OCI-LY3 (cell line): Measurements from ENCODE around the gene PLB1.

Source experiments
- H2AFZ ChIP-seq: fragments of 200-600, 300-600 bp; shearing (Covaris generic); 2 replicates; pipeline ENCODE4 v1.6.0; 2014; ENCODE audit warnings: antibody characterized with exemption, low read depth, low read length
- H3K27ac ChIP-seq: fragments of 200-600, 300-600 bp; sonication (generic); 2 replicates; pipeline ENCODE4 v1.5.1; 2014; ENCODE audit warnings: mild to moderate bottlenecking, low read length, moderate library complexity, mixed read lengths
- H3K27me3 ChIP-seq: fragments of 200-600, 300-600 bp; sonication (generic); 2 replicates; pipeline ENCODE4 v1.6.1; 2014; ENCODE audit warnings: low read depth, low read length, mixed read lengths
- H3K36me3 ChIP-seq: fragments of 200-600, 300-600 bp; sonication (generic); replicated peaks from 2 replicates; pipeline ENCODE3; 2014; ENCODE audit warnings: low read depth, low read length, mixed read lengths
- H3K4me1 ChIP-seq: fragments of 300-600, 200-600 bp; sonication (generic); 2 replicates; pipeline ENCODE4 v1.6.1; 2014; ENCODE audit warnings: low read length, mixed read lengths
- H3K4me2 ChIP-seq: fragments of 200-600, 300-600 bp; sonication (generic); 2 replicates; pipeline ENCODE4 v1.6.1; 2014; ENCODE audit warnings: low read length, mixed read lengths
- H3K4me3 ChIP-seq: fragments of 300-600, 200-600 bp; sonication (generic); 2 replicates; pipeline ENCODE4 v1.5.1; 2014; ENCODE audit warnings: antibody characterized with exemption, mild to moderate bottlenecking, low read length, moderate library complexity
- H3K79me2 ChIP-seq: fragments of 300-600, 200-600 bp; shearing (Covaris generic); 2 replicates; pipeline ENCODE4 v1.6.1; 2014; ENCODE audit warnings: mild to moderate bottlenecking, low read length, mixed read lengths
- H3K9ac ChIP-seq: fragments of 300-600, 200-600 bp; shearing (Covaris generic); 2 replicates; pipeline ENCODE4 v1.6.0; 2014; ENCODE audit warnings: mild to moderate bottlenecking, low read length, moderate library complexity
- H3K9me3 ChIP-seq: fragments of 200-600, 300-600 bp; shearing (Covaris generic); 2 replicates; pipeline ENCODE4 v1.6.1; 2014; ENCODE audit warnings: low read length, mixed read lengths; ENCODE audit not compliant: insufficient read depth
- H4K20me1 ChIP-seq: fragments of 200-600, 300-600 bp; sonication (generic); 2 replicates; pipeline ENCODE4 v1.6.1; 2016; ENCODE audit warnings: low read length, mixed read lengths; ENCODE audit not compliant: insufficient read depth
- EZH2phosphoT487 ChIP-seq: fragments of 200-600 bp; shearing (Covaris generic); IDR thresholded peaks from 2 replicates; pipeline ENCODE4 v1.6.1; 2018; ENCODE audit warnings: antibody characterized with exemption, mixed run types, low read depth
- TF ChIP-seq, protein P1 (sequence below): fragments of 200-600, 300-600 bp; sonication (generic); IDR thresholded peaks from 2 replicates; pipeline ENCODE4 v1.5.1; 2014; ENCODE audit warnings: antibody characterized with exemption, low read length, low read depth

PLB1 gene

DNA sequence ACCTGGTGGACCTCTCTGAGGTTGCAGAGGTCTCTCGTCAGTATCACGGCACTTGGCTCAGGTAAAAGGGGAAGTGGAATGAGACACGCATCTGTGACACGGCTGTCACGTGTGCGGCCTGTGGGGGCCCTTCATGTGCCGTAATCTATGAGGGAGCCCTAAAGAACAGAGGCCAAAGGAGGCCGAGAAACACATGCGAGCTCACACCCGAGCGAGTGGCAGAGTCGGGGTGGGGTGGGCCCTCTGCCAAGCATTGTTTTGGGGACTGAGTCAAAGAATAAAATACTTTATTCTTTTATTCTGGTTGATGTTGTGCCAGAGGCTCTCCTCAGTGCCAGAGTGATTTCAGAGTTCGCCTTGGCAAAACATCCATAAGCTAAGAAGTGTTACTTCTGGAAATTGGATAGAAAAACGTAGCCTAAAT lies 43.3 kb downstream of the PLB1 start:
- peak overlapping the region; percentile 76 for H2AFZ ChIP-seq
- H3K4me2 ChIP-seq, result peak overlapping the region; percentile 16
- H3K36me3 ChIP-seq, result no peaks in the 10 kb centered on the region
- no peak overlapping the region for H3K27ac ChIP-seq
- H4K20me1 ChIP-seq, result no peaks in the 10 kb centered on the region
- no peaks in the 10 kb centered on the region for H3K9me3 ChIP-seq
- TF ChIP-seq EZH2phosphoT487, result no peak
- TF ChIP-seq, protein P1, sequence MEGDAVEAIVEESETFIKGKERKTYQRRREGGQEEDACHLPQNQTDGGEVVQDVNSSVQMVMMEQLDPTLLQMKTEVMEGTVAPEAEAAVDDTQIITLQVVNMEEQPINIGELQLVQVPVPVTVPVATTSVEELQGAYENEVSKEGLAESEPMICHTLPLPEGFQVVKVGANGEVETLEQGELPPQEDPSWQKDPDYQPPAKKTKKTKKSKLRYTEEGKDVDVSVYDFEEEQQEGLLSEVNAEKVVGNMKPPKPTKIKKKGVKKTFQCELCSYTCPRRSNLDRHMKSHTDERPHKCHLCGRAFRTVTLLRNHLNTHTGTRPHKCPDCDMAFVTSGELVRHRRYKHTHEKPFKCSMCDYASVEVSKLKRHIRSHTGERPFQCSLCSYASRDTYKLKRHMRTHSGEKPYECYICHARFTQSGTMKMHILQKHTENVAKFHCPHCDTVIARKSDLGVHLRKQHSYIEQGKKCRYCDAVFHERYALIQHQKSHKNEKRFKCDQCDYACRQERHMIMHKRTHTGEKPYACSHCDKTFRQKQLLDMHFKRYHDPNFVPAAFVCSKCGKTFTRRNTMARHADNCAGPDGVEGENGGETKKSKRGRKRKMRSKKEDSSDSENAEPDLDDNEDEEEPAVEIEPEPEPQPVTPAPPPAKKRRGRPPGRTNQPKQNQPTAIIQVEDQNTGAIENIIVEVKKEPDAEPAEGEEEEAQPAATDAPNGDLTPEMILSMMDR, result no peak
- H3K27me3 ChIP-seq, result 0 out of 2 replicates have a peak, but pooled peaks cover under 1% of the 10 kb centered on the region
- peaks cover 7% of the 10 kb centered on the region for H3K4me1 ChIP-seq
- no peaks in the 10 kb centered on the region for H3K79me2 ChIP-seq
- H3K4me3 ChIP-seq, result peak overlapping the region; percentile 1; the same call in 1 of the 2 replicates
- H3K9ac ChIP-seq, result no peak overlapping the region

DNA sequence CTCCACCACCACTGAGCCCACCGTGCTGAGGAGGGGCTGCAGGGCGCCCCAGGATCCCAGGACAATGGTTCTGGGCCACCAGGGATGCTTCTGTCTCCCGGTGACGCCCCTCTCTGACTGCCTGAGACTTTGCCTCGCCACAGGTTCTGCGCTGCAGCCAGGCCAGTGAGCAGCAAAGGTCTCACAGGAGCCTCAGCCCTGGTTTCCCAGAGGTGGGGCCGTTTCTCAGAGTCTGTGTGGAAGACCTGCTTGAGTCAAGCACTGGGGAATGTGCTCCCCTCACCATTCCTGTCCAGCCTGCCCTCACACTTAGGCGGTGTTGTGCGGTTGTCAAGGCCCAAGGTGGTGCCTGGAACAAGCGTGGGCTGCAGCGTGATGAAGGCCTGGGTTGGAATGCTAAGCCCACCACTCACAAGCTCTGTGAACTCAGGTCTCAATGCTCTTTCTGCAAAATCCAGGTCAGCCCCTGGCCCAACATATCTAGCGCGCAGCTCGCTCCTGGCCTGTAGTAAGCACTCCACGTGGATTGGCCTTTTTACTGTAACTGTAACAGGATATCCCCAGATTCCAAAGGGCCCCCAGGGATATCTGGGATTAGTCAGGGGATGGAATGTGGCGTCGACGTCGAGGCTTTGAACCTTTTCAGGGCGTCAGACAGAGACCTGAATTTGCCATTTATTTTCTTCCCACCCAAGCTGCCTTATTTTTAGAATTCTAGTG lies 47.6 kb downstream of the PLB1 start:
- TF ChIP-seq, protein P1, result no peak
- TF ChIP-seq EZH2phosphoT487, result no peak
- Histone ChIP-seq H3K4me2 (no peak overlapping the region), H3K27ac (no peak overlapping the region), H2AFZ (no peak overlapping the region), H4K20me1 (no peaks in the 10 kb centered on the region), H3K36me3 (no peaks in the 10 kb centered on the region), H3K9me3 (no peaks in the 10 kb centered on the region), H3K27me3 (peaks cover 6% of the 10 kb centered on the region), H3K4me3 (no peak overlapping the region), H3K4me1 (peaks cover 7% of the 10 kb centered on the region), H3K9ac (no peak overlapping the region), H3K79me2 (no peaks in the 10 kb centered on the region)

DNA sequence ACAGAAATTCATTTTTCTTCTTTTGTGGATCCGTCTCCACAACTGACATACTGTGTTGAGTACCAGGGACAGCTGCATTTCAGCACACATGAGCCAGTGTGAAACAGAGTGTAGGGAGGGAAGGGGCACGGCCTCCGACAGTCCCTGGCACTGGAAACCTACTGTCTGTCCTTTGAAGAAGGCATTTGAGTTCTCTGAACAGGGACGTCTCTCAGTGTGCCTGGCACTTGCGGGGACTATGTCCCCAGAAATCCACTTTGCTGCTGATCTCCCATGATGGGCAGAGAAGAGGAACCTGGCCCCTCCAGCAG lies 48.1 kb downstream of the PLB1 start:
- Histone ChIP-seq H3K36me3 (no peaks in the 10 kb centered on the region), H3K27me3 (peaks cover 6% of the 10 kb centered on the region), H2AFZ (no peak overlapping the region), H3K9ac (no peak overlapping the region), H3K4me2 (no peak overlapping the region), H3K4me3 (no peak overlapping the region), H3K4me1 (peaks cover 3% of the 10 kb centered on the region), H4K20me1 (no peaks in the 10 kb centered on the region), H3K79me2 (no peaks in the 10 kb centered on the region), H3K27ac (no peak overlapping the region), H3K9me3 (no peaks in the 10 kb centered on the region)
- TF ChIP-seq EZH2phosphoT487, result no peak
- TF ChIP-seq, protein P1, result no peak

DNA sequence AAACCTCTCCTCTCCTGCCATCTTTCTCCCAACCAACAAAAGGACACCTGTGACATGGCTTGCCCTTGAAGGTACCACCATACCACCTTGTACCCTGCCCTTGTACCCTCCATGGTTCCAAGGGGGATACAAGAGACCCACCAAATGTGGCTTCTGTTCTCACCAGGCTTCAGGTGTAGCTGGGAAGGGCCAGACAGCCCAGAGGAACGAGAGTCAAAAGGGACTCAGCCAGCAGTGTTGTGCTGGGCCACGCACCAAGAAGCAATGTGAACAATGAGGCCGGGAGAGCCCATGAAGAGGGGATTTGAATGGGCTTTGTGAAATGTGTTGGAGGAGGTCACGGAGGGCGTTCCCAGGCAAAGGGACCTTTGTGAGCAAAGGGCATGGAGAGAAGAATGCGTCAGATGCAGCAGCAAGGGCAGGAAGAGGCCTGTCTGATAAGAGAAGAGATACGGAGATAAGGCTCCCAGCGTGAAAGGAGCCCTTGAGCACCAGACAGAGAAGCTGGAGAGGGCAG lies 48.6 kb downstream of the PLB1 start:
- Histone ChIP-seq H3K36me3 (no peaks in the 10 kb centered on the region), H2AFZ (no peak overlapping the region), H4K20me1 (no peaks in the 10 kb centered on the region), H3K27ac (no peak overlapping the region), H3K79me2 (no peaks in the 10 kb centered on the region), H3K9me3 (no peaks in the 10 kb centered on the region), H3K9ac (no peak overlapping the region), H3K4me1 (no peaks in the 10 kb centered on the region), H3K4me2 (no peak overlapping the region), H3K4me3 (no peak overlapping the region), H3K27me3 (peaks cover 6% of the 10 kb centered on the region)
- no peak for TF ChIP-seq EZH2phosphoT487
- TF ChIP-seq, protein P1, result no peak
